DOHH2 (cell line): Measurements from ENCODE around the gene CCDC138.

ENCODE experiments used
- H3F3A ChIP-seq: fragments of 200-600 bp; sonication (generic), shearing (Covaris generic); 2 replicates; pipeline ENCODE4 v1.6.0; 2016; ENCODE audit warnings: antibody characterized with exemption, mild to moderate bottlenecking; ENCODE audit not compliant: control insufficient read depth, insufficient read depth
- H3K27ac ChIP-seq: fragments of 200-600 bp; sonication (generic); 2 replicates; pipeline ENCODE4 v1.5.1; 2014; ENCODE audit warnings: low read depth, mild to moderate bottlenecking, low read length, moderate library complexity
- H3K27me3 ChIP-seq: fragments of 200-600 bp; sonication (generic); 2 replicates; pipeline ENCODE4 v1.6.1; 2014; ENCODE audit warnings: mild to moderate bottlenecking, low read length, mixed read lengths; ENCODE audit not compliant: control insufficient read depth
- H3K36me3 ChIP-seq: fragments of 200-600 bp; sonication (generic); 2 replicates; pipeline ENCODE4 v1.6.1; 2014; ENCODE audit warnings: mild to moderate bottlenecking, low read length, moderate library complexity, mixed read lengths; ENCODE audit not compliant: control insufficient read depth
- H3K4me1 ChIP-seq: fragments of 200-600 bp; sonication (generic); 2 replicates; pipeline ENCODE4 v1.6.1; 2014; ENCODE audit warnings: mild to moderate bottlenecking, low read length, mixed read lengths; ENCODE audit not compliant: control insufficient read depth
- H3K4me2 ChIP-seq: fragments of 200-600 bp; sonication (generic); 2 replicates; pipeline ENCODE4 v1.6.0; 2014; ENCODE audit warnings: mild to moderate bottlenecking, low read length, moderate library complexity
- H3K4me3 ChIP-seq: fragments of 200-600 bp; sonication (generic); 2 replicates; pipeline ENCODE4 v1.5.1; 2014; ENCODE audit warnings: mild to moderate bottlenecking, low read length, mixed read lengths
- H3K79me2 ChIP-seq: fragments of 200-600 bp; sonication (generic); 2 replicates; pipeline ENCODE4 v1.6.1; 2014; ENCODE audit warnings: mild to moderate bottlenecking, low read length, mixed read lengths; ENCODE audit not compliant: control insufficient read depth
- H3K9me2 ChIP-seq: fragments of 200-600 bp; sonication (generic); replicated peaks from 2 replicates; pipeline ENCODE4 v1.6.1; 2014; ENCODE audit warnings: mild to moderate bottlenecking, low read length, mixed read lengths; ENCODE audit not compliant: control insufficient read depth
- H3K9me3 ChIP-seq: fragments of 200-600 bp; sonication (generic); 2 replicates; pipeline ENCODE4 v1.6.1; 2014; ENCODE audit warnings: antibody characterized with exemption, low read length, mixed read lengths; ENCODE audit not compliant: control insufficient read depth, insufficient read depth
- H4K20me1 ChIP-seq: fragments of 200-600 bp; sonication (generic); 2 replicates; pipeline ENCODE4 v1.6.0; 2014; ENCODE audit warnings: low read depth, mild to moderate bottlenecking, antibody characterized with exemption, low read length, moderate library complexity; ENCODE audit not compliant: control insufficient read depth, insufficient read depth
- CTCF ChIP-seq: fragments of 200-600 bp; sonication (generic); IDR thresholded peaks from one replicate; pipeline ENCODE4 v1.5.1; 2014; ENCODE audit warnings: antibody characterized with exemption, mild to moderate bottlenecking, low read depth, low read length; ENCODE audit not compliant: poor library complexity, severe bottlenecking
- EZH2phosphoT487 ChIP-seq: fragments of 200-600 bp; sonication (generic); IDR thresholded peaks from 2 replicates; pipeline ENCODE4 v1.6.1; 2017; ENCODE audit warnings: borderline replicate concordance, mild to moderate bottlenecking, antibody characterized with exemption, low read length, moderate library complexity, mixed read lengths

Gene CCDC138

GRCh38 chr2:108806371-108807113 is 20.0 kb downstream of the CCDC138 start:
- no peaks in the 10 kb centered on the region for H3K4me1 ChIP-seq
- no peak overlapping the region for H3K4me2 ChIP-seq
- H3K27me3 ChIP-seq = no peaks in the 10 kb centered on the region
- H3K4me3 ChIP-seq = no peak overlapping the region
- no peaks in the 10 kb centered on the region for H4K20me1 ChIP-seq
- H3F3A ChIP-seq = no peaks in the 10 kb centered on the region
- no peaks in the 10 kb centered on the region for H3K9me2 ChIP-seq
- H3K79me2 ChIP-seq = peaks cover 62% of the 10 kb centered on the region
- peaks cover 86% of the 10 kb centered on the region for H3K36me3 ChIP-seq
- TF ChIP-seq EZH2phosphoT487 (no peak), CTCF (no peak)
- H3K9me3 ChIP-seq = peaks cover 11% of the 10 kb centered on the region; the same call in 1 of the 2 replicates
- no peak overlapping the region for H3K27ac ChIP-seq

- Histone ChIP-seq H3K27me3 (no peaks in the 10 kb centered on the region), H3K36me3 (peaks cover 88% of the 10 kb centered on the region), H3K79me2 (peaks cover 63% of the 10 kb centered on the region), H3K4me1 (no peaks in the 10 kb centered on the region), H4K20me1 (no peaks in the 10 kb centered on the region), H3K9me2 (no peaks in the 10 kb centered on the region), H3K27ac (no peak overlapping the region), H3K4me3 (no peak overlapping the region), H3K9me3 (peaks cover 11% of the 10 kb centered on the region; the same call in 1 of the 2 replicates), H3F3A (no peaks in the 10 kb centered on the region), H3K4me2 (no peak overlapping the region)
- TF ChIP-seq CTCF (no peak), EZH2phosphoT487 (no peak)
Measured at GRCh38 chr2:108809936-108810335, 23.4 kb downstream of the CCDC138 start.

- H3F3A ChIP-seq = no peaks in the 10 kb centered on the region
- H3K9me2 ChIP-seq = no peaks in the 10 kb centered on the region
- peaks cover 57% of the 10 kb centered on the region for H3K79me2 ChIP-seq
- H3K36me3 ChIP-seq = peaks cover 89% of the 10 kb centered on the region
- TF ChIP-seq CTCF (no peak), EZH2phosphoT487 (no peak)
- H3K4me2 ChIP-seq = no peak overlapping the region
- H3K4me1 ChIP-seq = no peaks in the 10 kb centered on the region
- no peaks in the 10 kb centered on the region for H3K27me3 ChIP-seq
- H3K4me3 ChIP-seq = no peak overlapping the region
- H3K9me3 ChIP-seq = peaks cover 11% of the 10 kb centered on the region; the same call in 1 of the 2 replicates
- no peak overlapping the region for H3K27ac ChIP-seq
- no peaks in the 10 kb centered on the region for H4K20me1 ChIP-seq
Measured at GRCh38 chr2:108810993-108811957, 24.7 kb downstream of the CCDC138 start.
